CMK (cell line): Measurements from ENCODE around the gene GALNT16.
"Not testable (repeated sequence)": the region's sequence is repeated elsewhere in the genome, so short reads cannot be mapped to it uniquely, and the experiment has no call there.

ENCODE experiments used
- DNase-seq: peaks from one replicate; pipeline ENCODE4 v3.0.0-alpha.2; 2010; ENCODE audit warnings: low read depth

GALNT16 gene

GRCh38 chr14:69363055-69363454, 103.1 kb downstream of the GALNT16 start:
- no peak for DNase-seq

DNA sequence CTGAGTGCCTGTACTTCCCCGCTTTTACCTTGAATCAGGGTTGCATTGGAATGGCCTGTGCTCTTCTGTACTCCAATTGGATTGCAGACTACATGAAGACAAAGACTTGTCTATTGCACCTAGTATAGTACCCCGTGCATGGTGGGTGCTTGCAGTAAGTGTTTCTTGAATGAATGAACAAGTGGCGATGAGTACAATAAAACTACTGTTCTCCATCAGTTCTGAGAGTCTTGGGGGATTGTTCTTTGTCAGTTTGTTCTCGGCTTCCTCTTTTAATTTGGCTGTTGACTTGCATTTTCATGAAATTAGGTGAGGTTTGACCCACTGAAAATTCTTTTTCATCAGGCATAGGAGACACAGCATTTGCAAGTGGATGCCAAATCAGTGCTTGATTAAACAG, 104.0 kb downstream of the GALNT16 start:
- no peak for DNase-seq

GRCh38 chr14:69364378-69364777, 104.4 kb downstream of the GALNT16 start:
- DNase-seq: no peak

- no peak for DNase-seq
Measured at GRCh38 chr14:69366069-69366468, 106.1 kb downstream of the GALNT16 start.

DNA sequence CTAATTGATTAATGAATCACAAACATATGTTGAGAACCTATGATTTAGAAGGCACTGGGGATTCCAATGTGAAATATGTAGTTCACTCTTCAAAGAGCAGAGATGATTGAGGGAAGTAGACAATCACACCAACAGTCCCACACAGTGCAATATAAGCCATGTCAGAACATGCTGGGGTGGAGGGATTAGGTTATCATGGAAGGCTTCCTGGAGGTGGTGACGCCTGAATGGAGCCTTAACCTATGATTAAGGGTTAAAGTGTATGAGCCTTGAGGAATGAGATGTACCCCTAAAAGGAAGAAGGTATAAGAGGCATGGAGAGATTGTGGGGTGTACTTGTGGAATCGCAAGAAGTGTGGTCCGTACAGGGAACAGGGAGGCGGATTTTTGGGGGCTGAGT, 106.8 kb downstream of the GALNT16 start:
- DNase-seq: no peak

DNA sequence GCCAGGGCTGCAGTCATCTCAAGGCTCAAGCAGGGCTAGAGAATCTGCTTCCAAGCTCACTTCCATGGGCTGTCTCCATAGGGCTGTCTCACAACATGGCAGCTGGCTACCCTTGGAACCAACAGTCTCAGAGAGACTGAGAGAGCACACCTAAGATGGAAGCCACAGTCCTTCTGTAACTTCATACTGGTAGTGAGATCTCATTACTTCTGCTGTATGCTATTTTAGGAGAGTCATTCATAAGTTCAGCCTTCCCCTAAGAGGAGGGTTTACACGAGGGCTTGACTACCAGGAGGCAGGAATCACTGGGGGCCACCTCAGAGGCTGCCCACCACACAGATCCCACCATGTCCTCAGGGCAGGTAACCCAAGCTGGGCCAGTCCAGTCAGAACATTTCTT, 108.4 kb downstream of the GALNT16 start:
- DNase-seq: no peak

DNA sequence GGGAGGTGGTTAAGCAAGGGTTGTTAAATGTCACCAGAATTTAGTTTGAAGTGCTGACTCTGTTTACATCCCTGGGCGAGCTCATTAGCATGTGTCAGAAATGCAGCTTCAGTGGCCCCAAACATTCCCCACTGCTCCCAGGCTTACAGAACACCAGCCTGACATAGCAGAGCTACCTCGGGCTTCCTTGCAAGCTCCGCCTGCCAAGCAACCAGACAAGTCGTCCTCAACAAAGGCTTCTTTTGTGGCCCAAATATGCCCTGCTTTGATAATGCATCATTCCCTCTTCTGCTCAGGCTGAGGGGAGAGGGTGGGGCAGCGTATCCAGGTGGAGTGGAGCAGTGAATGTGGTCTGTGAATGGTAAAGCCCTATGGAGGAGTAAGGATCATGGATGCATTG, 110.1 kb downstream of the GALNT16 start:
- DNase-seq: no peak

DNA sequence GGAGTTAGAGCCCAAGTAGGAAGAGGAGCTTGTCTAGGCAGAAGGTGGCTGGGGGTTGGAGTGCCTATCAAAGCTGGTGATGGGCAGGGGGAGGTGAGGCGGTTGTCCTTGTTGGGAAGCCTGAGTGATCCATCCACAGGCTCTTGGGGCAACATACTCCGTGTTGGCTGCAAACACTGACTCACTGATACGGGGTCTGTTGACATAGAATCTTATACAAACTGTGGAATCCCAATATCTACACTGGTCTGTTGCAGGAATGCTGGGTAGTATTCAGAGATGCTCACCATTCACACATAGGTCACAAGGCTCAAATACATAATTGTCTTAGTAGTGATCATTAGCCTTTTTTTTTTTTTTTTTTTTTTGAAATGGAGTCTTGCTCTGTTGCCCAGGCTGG, 112.2 kb downstream of the GALNT16 start:
- DNase-seq: no peak

DNA sequence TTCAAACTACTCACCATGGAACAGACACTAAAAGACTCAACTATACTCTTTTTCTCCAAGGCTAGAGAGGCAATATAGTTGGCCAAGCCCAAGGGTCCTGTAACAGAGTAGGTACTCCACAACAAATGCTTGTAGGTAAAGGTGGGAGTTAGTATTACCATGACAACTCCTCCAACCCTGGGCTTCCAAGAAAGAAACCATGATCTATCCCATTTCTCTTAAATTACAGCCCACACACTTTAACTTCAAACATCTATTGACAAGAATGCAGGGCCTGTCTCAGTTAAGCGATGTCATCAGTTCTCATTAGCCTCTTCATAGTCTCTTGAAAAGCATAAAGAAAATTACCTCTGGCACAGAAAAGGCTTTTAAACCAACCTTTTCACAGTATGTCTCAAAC, 113.1 kb downstream of the GALNT16 start:
- no peak for DNase-seq

DNA sequence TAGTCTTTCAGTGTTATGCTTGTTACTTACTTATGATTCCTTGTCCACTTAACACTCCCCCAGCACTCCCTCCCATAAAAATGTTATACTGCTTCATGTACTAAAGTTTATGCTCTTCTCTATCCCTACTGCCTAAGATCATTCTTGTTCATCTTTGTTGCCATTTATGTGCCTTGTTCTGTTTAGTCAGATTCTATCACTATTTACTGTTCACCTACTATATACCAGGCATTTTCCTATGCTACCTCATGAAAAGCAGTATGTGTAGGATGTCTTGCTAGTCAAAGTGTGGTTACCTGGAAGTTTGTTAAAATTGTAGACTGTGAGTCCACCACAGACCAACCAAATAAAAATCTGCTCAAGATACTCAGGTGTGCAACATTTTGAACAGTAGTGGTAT, 114.3 kb downstream of the GALNT16 start:
- no peak for DNase-seq

DNA sequence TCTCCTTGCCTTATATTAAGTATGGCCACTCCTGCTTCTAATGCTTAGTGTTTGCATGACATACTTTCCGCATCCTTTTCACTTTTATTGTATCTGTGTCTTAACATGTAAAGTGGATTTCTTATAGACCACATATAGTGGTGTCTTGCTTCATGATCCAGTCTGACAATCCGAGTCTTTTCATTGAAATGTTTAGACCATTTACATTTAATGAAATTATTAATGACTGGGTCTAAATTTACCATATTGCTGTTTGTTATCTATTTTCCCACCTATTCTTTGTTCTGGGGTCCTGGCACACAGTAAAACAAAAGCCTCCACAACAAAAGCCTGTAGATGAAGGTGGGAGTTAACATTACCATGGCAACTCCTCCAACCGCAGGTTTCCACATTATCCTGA, 115.2 kb downstream of the GALNT16 start:
- DNase-seq: no peak

GRCh38 chr14:69375722-69376121, 115.8 kb downstream of the GALNT16 start:
- no peak for DNase-seq

DNA sequence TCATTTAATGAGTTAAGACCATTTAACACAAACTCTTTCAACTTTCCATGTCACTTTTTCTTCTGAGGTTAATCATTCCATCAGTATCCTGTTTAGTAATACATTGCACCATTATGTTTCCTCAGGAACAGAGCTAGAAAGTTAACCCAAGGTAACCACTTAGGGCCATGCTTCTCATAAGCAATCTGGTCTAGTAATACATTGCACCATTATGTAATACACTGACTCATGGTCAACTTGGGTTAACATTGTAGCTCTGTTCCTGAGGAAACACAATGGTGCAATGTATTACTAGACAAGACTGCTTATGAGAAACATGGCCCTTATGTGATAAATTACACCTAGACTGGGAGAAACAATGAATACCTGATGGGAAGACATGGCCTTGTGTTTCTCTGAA, 116.5 kb downstream of the GALNT16 start:
- no peak for DNase-seq

DNA sequence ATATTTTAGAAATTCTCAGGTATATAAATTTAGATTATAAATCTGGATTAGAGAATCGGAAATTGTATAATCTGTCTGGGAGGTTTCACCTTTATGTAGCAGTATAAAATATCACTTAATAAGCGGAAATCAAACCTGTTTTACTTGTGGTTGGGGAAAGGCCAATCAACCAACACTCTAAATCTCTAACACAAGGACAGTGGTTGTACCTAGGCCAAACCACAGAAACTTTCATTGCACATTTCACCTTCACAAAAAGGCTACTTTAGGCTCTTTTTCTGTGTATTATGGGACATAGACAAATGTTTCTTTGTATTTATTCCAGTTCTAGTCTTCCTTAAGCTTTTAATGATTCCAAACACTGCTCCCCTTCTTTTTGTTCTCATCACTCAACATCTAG, 118.3 kb downstream of the GALNT16 start:
- no peak for DNase-seq

GRCh38 chr14:69387311-69387710, 127.4 kb downstream of the GALNT16 start:
- no peak for DNase-seq

- not testable (repeated sequence) for DNase-seq
Measured at GRCh38 chr14:69391400-69391799, 131.4 kb downstream of the GALNT16 start.

- DNase-seq: no peak
Measured at GRCh38 chr14:69392481-69392880, 132.5 kb downstream of the GALNT16 start.

DNA sequence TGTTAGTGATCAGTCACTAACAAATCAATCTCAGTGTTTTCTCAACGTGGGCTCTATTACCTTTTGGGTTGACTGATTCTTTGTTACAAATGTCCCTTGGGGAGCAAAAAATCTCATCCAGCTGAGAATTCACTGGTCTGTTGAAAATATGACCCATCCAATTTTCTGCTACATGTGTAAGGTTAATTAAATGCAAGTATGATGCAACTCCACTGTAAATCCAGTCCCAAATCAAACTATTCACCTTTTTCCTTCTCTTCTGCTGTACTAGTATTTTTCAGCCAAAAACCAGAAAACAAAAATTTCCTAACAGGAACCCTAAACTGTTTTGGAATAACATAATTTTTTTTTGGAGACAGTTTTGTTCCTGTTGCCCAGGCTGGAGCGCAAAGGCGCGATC, 136.0 kb downstream of the GALNT16 start:
- DNase-seq: no peak

- DNase-seq: peak; percentile 85
Measured at GRCh38 chr14:69398053-69398817, 138.3 kb downstream of the GALNT16 start, which contains the start of the genes ERH and SLC39A9. Gene ERH, minus strand, starts transcription at chr14:69398299. Its CDS starts 66 bp downstream, at chr14:69398233. Gene SLC39A9, plus strand, starts transcription at chr14:69398692. Its CDS starts 678 bp downstream, at chr14:69399370.

- DNase-seq: no peak
Measured at GRCh38 chr14:69398818-69399210, 138.9 kb downstream of the GALNT16 start.

DNA sequence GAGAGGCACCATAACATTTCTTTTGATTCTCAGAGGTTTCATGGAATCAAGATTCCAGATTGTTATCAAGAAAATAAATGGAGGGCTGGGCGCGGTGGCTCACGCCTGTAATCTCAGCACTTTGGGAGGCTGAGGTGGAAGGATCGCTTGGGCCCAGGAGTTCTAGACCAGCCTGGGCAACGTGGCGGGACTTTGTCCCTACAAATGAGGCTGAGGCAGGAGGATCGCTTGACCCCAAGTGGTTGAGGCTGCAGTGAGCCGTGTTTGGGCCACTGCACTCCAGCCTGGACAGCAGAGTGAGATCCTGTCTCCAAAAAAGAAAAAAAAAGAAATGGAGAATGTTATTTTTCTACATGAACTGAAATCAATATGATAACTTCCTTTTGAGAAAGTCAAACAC, 139.8 kb downstream of the GALNT16 start:
- DNase-seq: no peak

GRCh38 chr14:69400154-69400553, 140.2 kb downstream of the GALNT16 start:
- no peak for DNase-seq

GRCh38 chr14:69401841-69402240, 141.9 kb downstream of the GALNT16 start:
- DNase-seq: no peak

DNA sequence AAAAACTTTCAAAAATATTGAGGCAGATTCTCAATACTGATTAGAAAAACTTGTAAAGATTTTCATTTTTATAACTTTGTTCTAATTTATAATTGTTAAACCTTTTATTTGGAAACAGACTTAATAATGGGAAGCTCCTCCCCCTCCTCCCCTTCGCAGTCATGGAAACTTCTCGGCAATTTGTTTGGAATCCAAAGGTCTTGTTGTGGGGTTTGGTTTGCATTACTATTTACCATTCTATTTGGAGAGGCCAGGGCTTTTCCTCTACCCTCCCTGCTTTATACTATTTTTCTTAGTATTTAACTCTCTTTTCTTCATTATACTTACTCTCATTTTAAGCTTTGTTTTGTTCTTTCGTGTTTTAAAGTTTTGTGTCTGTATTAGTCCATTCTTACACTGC, 144.5 kb downstream of the GALNT16 start:
- no peak for DNase-seq
